Thymus (tissue), 11 donors: ENCODE data around the gene ST8SIA4. TPM values are rescaled to one million over a fixed set of nuclear protein-coding genes. Genes with fewer than 3 reads are reported as not detected.

Experiments used
- DNase-seq, 9 donors: peaks; one replicate each; pipeline ENCODE4 v3.0.0-alpha.2; 2013; ENCODE audit warnings: low spot score in 9 of 9, low read depth in 6 of 9, missing footprints in 1 of 9
- H3K27ac ChIP-seq, 2 donors: one replicate each; pipeline ENCODE4 v1.5.1; 2013; ENCODE audit warnings: control low read depth in 1 of 2, low read depth in 1 of 2, low read length in 1 of 2, mild to moderate bottlenecking in 1 of 2, moderate library complexity in 1 of 2
- H3K27me3 ChIP-seq, 2 donors: one replicate each; pipeline ENCODE4 v1.5.1; 2013; ENCODE audit warnings: low read length in 1 of 2; ENCODE audit not compliant: control insufficient read depth in 2 of 2, insufficient read depth in 1 of 2
- H3K36me3 ChIP-seq, 2 donors: one replicate each; pipeline ENCODE4 v1.5.1; 2013; ENCODE audit warnings: low read length in 1 of 2, mild to moderate bottlenecking in 1 of 2, moderate library complexity in 1 of 2; ENCODE audit not compliant: control insufficient read depth in 2 of 2, insufficient read depth in 2 of 2
- H3K4me1 ChIP-seq, 2 donors: one replicate each; pipeline ENCODE4 v1.5.1; 2013; ENCODE audit warnings: low read length in 2 of 2; ENCODE audit not compliant: control insufficient read depth in 2 of 2, insufficient read depth in 2 of 2
- H3K4me3 ChIP-seq, 2 donors: one replicate each; pipeline ENCODE4 v1.5.1; 2013; ENCODE audit warnings: low read length in 2 of 2, control low read depth in 1 of 2, mild to moderate bottlenecking in 1 of 2
- H3K9me3 ChIP-seq, 2 donors: one replicate each; pipeline ENCODE4 v1.5.1; 2013; ENCODE audit warnings: low read length in 1 of 2, mild to moderate bottlenecking in 1 of 2; ENCODE audit not compliant: control insufficient read depth in 2 of 2, insufficient read depth in 1 of 2
- WGBS: extraction: QIAGEN DNeasy Blood & Tissue Kit; methylation state at CpG from one replicate; pipeline ENCODE4 v1.1.7; 2013; 5-methylcytosine and 5-hydroxymethylcytosine counted together
- polyA plus RNA-seq: library from polyadenylated mRNA; stranded (reverse); fragments of 200-250 nt; gene quantifications from one replicate; pipeline ENCODE4 v1.2.3, GENCODE V29; 2013
- total RNA-seq: library from RNA; stranded (reverse); fragments of 120-200 nt; gene quantifications from one replicate; pipeline ENCODE4 v1.2.4, GENCODE V29; 2013
- donor health status: healthy.

The ST8SIA4 gene
- total and polyA plus RNA-seq, 2 donors = 9.2 to 22.5 TPM

GRCh38 chr5:100841358-100842076, 61.6 kb downstream of the ST8SIA4 start:
- H3K4me3 ChIP-seq = no peak overlapping the region
- peak overlapping the region in 1 of 2 donors; percentile 20 for H3K27ac ChIP-seq
- WGBS = 86% methylated on average over 4 of the region's 4 CpGs
- no peak for DNase-seq
- H3K4me1 ChIP-seq = no peaks in the 10 kb centered on the region
- H3K9me3 ChIP-seq = no peaks in the 10 kb centered on the region
- peaks cover 0 to 10% of the 10 kb centered on the region in 2 donors for H3K36me3 ChIP-seq
- no peaks in the 10 kb centered on the region for H3K27me3 ChIP-seq

GRCh38 chr5:100840789-100841188, 62.3 kb downstream of the ST8SIA4 start:
- no peaks in the 10 kb centered on the region for H3K27me3 ChIP-seq
- no peak overlapping the region for H3K27ac ChIP-seq
- H3K4me1 ChIP-seq = no peaks in the 10 kb centered on the region
- peak in 1 of 9 donors; percentile 22 for DNase-seq
- H3K4me3 ChIP-seq = no peak overlapping the region
- H3K9me3 ChIP-seq = no peaks in the 10 kb centered on the region
- H3K36me3 ChIP-seq = peaks cover 0 to 10% of the 10 kb centered on the region in 2 donors
- 21% methylated on average over 1 of the region's 1 CpG for WGBS

GRCh38 chr5:100840370-100840769, 62.7 kb downstream of the ST8SIA4 start:
- peak in 1 of 9 donors; percentile 19 for DNase-seq
- Histone ChIP-seq H3K27me3 (no peaks in the 10 kb centered on the region), H3K4me1 (no peaks in the 10 kb centered on the region), H3K9me3 (no peaks in the 10 kb centered on the region), H3K4me3 (no peak overlapping the region), H3K36me3 (peaks cover 0 to 10% of the 10 kb centered on the region in 2 donors), H3K27ac (no peak overlapping the region)
- 69% methylated on average over 2 of the region's 2 CpGs for WGBS

GRCh38 chr5:100838048-100838473, 65.0 kb downstream of the ST8SIA4 start:
- Histone ChIP-seq H3K9me3 (no peaks in the 10 kb centered on the region), H3K4me3 (no peak overlapping the region), H3K4me1 (no peaks in the 10 kb centered on the region), H3K27ac (no peak overlapping the region), H3K36me3 (peaks cover 0 to 6% of the 10 kb centered on the region in 2 donors), H3K27me3 (no peaks in the 10 kb centered on the region)
- 95% methylated on average over 2 of the region's 2 CpGs for WGBS
- no peak for DNase-seq

GRCh38 chr5:100834519-100834918, 68.6 kb downstream of the ST8SIA4 start:
- Histone ChIP-seq H3K27ac (no peak overlapping the region), H3K4me3 (no peak overlapping the region), H3K4me1 (no peaks in the 10 kb centered on the region), H3K36me3 (peaks cover 0 to 6% of the 10 kb centered on the region in 2 donors), H3K9me3 (no peaks in the 10 kb centered on the region), H3K27me3 (no peaks in the 10 kb centered on the region)
- 98% methylated on average over 2 of the region's 2 CpGs for WGBS
- no peak for DNase-seq

- H3K36me3 ChIP-seq = peaks cover 0 to 6% of the 10 kb centered on the region in 2 donors
Measured at GRCh38 chr5:100832252-100833230, 70.5 kb downstream of the ST8SIA4 start.

GRCh38 chr5:100828898-100829356, 74.2 kb downstream of the ST8SIA4 start:
- no peak overlapping the region for H3K27ac ChIP-seq
- H3K4me3 ChIP-seq = no peak overlapping the region
- DNase-seq = no peak
- no peaks in the 10 kb centered on the region for H3K9me3 ChIP-seq
- no peaks in the 10 kb centered on the region for H3K4me1 ChIP-seq
- WGBS = 96% methylated on average over 9 of the region's 9 CpGs
- H3K27me3 ChIP-seq = no peaks in the 10 kb centered on the region
- H3K36me3 ChIP-seq = no peaks in the 10 kb centered on the region

More at GRCh38 chr5:100832252-100833230, 70.5 kb downstream of the ST8SIA4 start:
- Histone ChIP-seq H3K27ac (no peak overlapping the region), H3K4me1 (no peaks in the 10 kb centered on the region), H3K9me3 (no peaks in the 10 kb centered on the region), H3K27me3 (no peaks in the 10 kb centered on the region), H3K4me3 (no peak overlapping the region)
- 96% methylated on average over 6 of the region's 6 CpGs for whole genome bisulfite sequencing
- no peak for DNase-seq

GRCh38 chr5:100828071-100828897, 74.8 kb downstream of the ST8SIA4 start:
- DNase-seq = no peak
- Histone ChIP-seq H3K4me3 (no peak overlapping the region), H3K27me3 (no peaks in the 10 kb centered on the region), H3K36me3 (no peaks in the 10 kb centered on the region), H3K4me1 (no peaks in the 10 kb centered on the region), H3K27ac (peak overlapping the region in 1 of 2 donors; percentile 15), H3K9me3 (no peaks in the 10 kb centered on the region)
- WGBS = 81% methylated on average over 7 of the region's 7 CpGs
